Measurements from ENCODE around the gene DDX41.
"Not testable (repeated sequence)": the region's sequence is repeated elsewhere in the genome, so short reads cannot be mapped to it uniquely, and the experiment has no call there.

DDX41 gene

DNA sequence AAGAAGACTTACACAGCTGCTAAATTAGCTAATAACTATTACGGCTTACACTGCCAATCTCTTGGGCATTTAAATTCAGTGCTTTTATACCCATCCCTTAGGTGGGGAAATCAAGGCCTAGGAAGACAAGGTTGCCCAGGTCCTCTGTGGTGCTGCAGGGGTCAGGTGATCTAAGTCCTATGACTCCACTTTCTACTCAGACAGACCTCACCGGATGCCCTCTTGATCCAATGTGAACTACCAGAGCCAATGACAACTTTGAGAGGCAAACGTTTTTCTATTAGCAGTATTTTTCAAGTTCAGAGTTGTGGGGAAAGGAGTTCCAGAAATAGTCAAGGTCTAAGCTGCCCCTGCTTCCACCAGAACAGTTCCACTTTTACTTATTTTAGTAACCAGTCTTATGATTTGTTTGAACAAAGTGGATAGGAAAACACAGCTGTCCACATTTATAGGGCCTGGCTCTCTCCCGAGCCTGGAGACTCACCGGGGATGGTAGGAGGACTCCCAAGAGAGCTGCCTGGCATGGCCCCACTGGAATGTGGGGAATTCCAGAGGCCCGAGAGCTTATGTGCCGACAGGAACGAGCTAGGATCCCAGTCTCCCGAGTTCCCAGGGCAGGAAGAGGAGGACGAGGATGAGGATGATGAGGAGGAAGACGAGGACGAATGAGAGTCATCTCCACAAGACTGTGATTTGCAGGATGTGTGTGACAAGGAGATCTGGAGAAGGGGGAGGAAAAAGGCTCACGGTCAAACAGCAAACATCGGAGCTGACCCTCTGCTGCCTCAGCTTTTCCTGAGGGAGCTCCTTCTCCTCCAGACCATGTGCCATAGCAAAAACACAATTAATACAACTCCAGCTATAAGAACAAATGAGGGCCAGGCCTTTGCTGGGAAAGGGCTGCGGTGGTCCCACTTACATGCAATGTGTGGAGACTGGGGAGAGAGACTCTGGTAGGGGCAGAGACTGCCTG, 20.9 kb upstream of the DDX41 start:
- no peak for DNase-seq

DNA sequence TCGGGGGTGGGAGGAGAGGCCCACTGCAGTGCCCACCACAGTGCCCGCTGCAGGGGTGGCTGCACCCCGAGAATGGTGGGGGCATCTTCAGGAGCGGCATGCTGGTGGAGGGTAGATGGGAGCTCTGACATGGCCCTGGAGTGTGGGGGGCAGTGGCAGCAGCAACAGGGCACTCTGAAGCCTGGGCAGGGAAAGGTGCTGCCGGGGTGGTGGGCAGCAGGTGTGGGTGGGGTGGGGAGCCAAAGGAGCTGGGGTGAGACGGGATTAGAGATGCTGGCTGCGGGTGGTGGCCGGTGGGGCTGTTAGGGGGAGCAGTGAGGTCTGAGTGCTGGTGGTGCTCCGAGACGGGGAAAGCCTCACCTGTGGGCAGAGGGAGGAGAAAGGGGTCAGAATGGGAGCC, 19.6 kb upstream of the DDX41 start:
- DNase-seq, result no peak

DNA sequence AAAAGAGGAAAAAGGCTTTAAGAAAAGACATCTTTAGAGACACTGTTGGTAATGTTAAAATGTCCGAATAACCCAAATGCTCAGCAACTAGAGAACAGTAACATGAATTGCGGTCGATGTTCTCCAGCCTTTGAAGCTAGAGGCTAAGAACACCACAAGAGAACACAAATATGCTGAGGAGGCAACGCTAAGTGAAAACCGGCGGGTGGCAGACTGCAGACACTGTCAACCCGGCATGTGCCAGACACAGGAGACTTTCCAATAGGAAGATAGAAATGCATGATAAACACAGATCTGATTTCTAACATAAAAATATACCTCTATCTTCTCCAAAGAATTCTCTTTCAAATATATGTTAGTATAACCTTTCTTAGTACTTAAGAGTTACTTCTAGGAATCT, 18.4 kb upstream of the DDX41 start:
- DNase-seq, result no peak

DNA sequence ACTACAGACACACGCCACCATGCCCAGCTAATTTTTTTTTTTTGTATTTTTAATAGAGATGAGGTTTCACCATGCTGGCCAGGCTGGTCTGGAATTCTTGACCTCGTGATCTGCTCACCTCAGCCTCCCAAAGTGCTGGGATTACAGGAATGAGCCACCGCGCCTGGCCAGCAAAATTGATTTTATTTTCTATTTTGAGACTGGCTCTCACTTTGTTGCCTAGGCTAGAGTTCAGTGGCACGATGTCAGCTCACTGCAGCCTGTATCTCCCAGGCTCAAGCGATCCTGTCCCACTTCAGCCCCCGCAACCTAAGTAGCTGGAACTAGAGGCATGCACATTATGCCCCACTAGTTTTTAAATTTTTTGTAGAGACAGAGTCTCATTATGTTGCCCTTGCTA, 17.7 kb upstream of the DDX41 start:
- DNase-seq, result not testable (repeated sequence)

DNA sequence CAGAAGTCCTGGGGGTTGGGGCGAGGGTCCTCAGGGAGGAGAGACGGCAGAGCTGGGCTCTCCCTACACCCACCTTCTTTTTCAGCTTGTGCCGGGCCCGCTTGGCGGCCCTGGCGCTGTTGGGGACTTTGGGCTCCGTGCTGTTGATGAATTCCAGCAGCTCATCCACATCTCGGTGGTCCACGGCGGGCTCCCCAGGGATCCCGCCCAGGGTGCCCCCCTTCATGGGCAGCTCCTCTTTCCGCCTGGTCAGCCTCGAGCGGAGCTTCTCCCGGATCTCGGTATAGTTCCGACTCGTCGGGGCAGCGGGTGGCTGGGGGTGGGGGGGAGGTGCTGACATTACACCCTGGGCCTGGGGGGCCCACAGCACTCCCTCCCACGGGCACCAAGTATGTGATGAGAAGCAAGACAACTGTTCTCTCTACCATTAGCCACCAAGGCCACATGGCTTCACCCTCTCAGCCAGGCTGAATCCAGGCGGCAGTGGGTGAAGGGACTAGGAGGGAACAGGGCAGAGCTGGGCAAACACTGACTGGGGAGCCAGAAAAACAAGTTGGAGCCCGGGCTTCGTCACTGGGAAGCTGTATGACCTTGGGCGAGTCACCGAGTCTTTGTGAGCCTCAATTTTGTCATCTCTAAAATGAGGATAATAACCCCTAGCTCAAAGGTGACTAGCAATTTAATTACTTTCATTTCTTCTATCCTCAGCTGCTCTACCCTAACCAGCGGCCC, 14.6 kb upstream of the DDX41 start:
- DNase-seq, result no peak

DNA sequence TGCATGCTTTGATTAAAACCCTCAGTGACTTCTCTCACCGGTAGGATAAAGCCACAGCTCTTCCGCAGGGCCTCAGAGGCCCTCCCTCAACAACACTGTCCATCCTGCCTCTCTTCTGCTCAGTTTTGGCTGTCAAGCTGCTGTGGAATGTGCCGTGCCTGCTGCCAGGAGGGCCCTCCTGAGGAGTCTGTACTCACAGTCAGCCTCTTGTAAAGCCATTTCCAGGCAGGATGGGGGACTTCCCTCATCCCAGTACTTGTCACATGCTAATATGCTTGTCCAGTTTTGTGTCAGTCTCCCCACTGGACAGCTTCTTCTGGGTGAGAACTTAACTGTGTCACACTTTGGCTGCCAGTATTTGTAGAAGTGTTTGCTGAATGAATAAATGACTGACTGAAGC, 13.9 kb upstream of the DDX41 start:
- no peak for DNase-seq

DNA sequence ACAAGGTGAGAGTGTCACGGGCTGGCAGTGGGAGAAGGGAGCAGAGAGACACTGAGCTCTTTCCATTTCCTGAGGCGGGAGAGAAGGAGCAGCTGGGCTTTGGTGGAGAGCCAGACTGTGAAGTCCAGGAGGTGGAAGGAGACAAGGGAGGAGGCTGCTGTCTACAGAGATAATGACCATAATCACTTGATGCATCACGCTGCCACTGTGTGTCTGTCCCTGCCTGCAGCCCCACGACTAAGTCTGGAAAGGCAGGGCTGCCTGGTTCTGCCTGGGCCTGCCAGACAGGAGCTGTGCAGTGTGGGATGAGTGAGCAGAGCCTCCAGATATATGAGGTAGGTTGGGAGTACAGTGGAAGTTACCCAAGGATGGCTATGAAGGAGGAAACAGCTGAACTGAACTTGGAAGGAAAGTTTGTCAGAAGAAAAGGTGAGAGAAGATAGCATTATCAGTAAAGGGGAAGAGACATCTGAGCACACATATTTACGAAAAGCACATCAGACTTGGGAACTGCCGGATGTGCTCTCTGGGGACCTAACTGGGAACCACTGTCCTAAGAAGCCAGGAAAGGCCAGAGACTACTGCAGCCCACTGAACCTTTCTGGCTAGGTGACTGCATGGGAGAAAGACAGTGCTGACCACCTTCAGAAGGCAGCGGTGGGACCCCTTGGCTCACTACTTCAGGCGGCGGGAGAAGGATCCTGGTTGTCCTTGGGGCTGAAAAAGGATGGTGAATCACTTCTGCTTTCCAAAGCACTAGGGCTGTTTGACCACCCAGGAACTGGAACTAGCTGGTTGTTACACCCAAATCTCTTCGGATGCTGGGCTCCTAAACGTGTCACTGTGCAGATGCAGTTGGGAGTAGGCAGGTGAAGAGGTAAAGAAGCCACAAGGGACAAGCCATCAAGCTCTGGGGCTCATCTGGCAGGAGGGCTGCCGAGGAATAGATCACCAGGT, 12.8 kb upstream of the DDX41 start:
- DNase-seq, result no peak

DNA sequence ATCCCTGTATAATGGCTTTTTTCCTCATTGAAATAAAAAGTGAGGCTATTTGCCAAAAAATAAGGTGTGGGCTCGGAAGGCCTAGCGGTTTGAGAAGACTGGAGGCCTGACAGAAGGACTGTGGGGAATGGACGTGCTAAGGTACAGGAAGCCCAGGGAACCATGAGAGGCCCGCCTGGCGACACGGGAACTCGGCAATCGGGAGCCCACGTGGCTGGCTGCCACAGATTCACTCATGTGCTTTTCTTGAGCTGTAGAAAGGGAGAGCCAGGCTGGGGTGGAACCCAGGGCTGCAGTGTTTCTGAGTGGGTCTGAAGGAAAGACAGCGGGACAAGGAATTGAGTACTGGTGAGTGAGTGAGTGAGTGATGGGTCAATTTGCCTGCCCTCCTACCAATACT, 11.9 kb upstream of the DDX41 start:
- no peak for DNase-seq

DNA sequence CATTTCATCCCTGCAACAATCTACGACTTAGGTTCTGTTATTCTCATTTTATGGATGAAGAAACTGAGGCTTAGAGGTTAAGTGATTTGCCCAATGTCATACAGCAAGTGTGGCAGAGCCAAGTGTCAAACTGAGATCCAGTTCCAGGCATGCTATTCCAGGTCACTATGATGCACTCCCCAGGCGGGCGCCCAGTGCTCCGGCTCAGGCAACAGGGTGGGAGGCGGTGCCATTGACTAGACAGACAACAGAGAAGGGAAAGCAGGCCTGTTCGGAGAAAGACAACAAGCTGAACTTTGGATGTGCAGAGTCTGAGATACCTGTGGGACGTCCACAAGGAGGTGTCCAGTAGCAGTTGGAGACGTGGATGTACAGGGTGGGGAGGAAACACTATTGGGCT, 10.8 kb upstream of the DDX41 start:
- no peak for DNase-seq

DNA sequence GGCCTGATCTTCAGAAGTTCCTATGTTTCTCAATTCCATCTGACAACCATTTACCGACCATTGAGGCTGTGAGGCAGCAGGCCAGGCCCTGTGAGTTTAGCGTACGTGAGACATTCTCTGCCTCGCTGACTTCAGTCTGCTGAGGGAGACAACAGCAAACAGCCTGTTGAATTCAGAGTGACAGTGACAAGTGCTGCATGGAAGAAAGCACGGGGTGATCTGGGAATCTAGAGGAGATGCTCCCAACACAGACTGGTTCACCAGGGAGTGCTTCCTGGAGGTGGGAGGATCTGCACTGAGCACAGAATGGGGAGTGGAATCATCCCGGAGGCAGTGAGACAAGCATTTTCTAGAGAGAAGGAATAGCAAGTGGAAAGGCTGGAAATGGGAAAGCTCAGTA, 10.0 kb upstream of the DDX41 start:
- DNase-seq, result no peak

DNA sequence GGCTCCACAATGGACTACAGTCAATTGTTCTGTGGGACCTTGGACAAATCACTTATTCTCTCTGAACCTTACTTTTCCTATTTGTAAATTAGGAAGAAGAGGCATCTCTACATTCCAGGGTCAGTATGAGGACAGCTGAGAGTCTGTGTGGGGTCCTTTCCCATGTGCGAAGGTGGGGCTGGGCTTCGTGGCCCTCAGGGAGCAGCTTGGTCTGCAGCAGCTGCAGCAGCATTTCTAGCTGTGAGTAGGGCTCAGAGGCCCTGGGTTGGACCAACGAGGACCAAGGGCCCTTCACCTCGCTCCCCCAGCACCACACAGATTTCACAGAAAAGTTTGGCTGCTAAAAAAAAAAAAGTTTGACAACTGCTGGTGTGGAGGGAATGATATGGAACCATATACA, 9.4 kb upstream of the DDX41 start:
- DNase-seq, result no peak

DNA sequence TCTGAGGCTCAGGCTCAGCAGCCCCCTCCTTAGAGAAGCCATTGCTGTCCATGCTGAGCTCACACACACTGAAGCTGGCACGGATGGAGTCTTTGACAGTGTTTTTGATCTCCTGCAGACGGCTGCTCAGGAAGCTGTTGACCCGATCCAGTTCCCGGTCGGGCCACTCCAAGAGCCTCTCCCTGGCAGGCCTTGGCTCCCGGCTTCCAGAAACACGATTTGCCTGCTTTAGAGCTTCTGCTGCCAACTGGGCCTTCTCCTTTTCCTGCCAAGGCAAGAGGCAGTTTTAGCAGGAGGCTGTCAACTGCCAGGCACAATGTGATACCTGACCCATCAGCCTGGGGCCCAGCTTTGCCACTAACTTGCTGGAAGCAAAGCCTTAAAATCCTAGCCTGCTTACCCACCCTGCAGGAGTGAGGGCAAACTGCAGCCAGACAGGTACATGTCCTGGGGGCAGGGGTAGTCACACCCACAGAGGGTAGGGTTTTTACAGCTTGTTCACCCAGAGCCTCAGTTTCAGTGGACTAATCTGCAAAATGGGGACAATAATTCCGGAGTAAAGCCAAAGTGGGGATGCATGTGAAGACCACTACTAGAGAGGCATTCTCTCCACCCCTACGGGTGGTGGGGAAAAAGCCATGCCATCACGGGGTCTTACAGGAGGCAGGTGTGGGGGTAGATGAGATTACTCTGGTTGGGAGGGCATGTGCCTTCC, 8.3 kb upstream of the DDX41 start:
- no peak for DNase-seq

DNA sequence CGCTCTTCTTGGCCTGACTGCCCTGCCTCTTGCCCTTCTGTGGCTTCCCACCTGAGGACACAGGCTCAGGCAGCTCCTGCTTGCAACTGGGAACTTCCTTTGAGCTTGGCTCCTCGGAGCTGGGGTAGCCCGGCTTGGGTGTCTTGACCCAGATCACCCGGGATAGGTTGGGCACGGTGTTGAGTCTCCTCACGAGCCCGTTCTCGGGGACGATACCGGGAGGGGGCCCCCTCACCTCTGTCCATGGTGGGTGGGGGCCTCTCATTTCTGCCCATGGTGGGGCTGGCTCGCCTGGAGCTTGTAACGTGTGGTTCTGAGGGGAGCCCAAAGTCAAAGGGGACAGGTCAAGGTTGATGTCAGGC, 7.8 kb upstream of the DDX41 start:
- DNase-seq, result no peak

DNA sequence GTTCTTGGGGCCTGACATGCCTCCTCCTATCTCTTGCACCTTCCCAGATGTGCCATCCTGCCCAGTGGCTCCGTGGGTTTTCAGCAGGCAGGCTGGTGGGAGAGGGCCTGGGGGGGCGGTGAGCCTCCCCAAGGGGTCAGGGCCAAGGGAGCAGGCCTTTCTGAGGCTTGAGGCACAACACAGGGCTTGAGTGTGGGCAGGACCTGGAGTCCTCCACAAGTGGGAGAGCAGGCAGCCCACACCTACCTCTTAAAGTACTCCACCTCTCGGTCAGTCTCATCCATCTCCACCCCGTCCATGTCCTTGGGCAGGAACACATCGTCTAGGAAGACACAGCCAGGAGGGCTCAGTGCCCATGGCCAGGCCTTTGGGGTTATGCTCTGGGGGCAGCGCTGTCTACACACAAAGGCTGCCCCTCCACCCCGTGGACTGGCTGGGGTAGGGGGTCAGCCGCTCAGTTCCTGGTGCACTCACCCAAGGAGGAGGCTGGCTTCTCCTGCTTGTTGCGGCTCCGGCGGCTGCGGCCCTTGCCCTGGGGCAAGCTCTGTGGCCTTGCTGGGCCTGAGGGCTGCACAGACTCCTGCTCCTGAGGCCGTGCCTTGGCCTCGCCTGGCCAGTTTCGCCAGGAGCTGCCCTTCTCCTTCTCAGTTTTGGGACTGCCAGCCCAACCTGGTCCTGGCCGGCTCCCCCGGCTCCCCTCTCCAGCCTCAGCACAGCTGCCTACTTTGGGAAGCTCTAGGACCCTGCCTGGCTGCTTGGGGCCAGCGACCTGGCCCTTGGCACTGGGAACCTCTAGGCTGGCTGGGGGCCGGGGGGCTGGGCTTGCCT, 7.2 kb upstream of the DDX41 start:
- no peak for DNase-seq

DNA sequence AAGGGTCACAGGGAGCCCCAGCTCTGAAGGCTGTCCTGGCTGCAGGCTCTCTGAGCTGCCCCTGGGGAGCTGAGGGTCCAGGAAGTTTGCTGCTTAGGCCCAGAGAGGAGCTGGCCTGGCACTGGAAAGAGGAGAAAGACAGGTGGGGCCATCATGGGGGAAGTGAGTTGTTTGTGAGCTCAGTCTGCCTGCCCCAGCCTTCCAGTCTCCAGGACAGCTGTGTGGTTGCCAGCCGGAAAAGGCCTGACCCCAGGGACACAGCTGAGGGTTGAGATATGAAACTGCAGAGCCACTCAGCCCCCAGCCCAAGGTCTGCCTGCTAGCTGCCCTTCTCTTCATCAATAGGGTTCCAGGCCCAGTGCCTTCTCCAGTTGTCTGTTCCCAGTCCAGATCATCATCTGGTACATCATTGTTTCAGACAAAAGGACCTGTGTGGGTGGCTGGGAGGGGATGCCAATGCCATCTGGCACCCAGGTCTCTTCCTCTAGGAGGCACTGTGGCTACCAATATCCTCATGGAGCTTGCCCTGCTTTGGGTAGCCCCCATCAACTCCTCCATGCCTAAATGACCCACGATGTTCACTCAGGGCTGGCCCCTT, 4.3 kb upstream of the DDX41 start:
- no peak for DNase-seq

DNA sequence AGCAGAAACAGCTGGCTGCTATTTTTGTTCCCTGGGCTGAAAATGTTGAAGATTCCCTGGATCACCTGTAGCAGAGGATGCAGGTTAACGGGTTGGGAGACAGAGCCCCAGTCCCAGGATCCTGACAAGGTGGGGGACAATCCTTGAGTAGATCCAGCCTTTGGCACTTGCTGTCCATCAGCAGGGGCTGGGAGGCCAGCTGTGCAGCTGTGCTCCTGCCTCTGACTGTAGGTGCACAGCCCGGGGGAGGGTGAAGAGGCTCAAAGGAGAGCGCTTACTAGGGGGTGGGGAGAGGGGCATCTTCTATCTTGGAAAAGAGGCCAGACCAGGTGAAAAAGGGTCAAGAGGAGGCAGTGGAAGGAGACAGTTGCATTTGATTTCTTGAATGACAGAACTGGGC, 3.5 kb upstream of the DDX41 start:
- DNase-seq, result no peak

DNA sequence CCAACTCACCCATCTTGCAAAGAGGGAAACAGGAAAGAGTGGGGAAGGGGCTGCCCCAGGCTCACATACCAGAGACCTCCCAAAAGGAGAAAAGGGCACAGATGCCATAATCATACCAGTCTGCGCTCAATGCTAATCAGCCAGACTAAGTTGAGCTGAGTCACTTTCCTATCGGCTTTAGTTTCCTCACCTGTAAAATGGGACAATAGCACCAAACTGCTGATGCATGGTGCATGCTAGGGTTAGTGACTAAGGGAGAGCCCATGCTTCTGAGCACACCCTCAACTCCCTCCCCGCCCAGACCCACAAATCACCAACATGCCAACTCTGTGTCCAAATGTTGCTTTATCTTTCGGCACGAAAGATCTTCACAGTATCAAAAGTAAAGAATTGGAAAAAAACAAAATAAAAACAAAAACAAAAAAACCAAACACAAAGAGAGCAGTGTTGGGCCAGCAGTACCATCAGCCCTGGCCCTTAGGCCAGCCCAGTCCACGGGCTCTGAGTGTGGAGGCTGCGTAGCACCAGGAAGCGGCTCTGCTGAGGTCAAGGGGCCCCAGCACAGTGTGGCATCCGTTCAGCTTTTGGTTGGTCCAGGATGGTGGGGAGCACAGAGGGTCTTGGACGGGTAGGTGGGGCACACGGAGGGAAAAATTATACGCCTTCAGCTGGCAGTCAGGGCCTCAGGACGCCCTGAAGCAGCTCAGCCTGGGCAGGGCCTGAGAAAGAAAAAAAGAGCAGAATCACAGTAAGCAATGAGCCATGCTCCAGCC, 2.9 kb upstream of the DDX41 start:
- DNase-seq, result no peak

DNA sequence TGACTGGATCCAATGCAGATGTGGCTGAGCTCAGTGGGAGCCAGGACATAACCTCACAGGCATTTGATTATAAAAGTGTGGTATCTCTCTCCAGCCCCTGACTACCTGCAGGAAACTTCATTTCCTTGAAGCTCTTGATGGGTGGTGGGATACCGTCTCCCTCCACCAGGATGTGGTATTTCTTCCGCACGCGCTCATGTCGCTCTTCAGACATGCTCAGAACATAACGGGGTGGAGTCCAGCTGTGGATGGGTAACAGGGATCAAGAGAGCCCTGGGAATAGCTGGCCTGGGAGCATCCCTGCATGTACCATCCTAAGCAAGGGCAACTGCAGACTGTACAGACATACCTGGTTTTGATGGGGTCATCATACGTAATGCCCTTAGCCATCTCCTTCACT, 1.2 kb downstream of the DDX41 start:
- no peak for DNase-seq

DNA sequence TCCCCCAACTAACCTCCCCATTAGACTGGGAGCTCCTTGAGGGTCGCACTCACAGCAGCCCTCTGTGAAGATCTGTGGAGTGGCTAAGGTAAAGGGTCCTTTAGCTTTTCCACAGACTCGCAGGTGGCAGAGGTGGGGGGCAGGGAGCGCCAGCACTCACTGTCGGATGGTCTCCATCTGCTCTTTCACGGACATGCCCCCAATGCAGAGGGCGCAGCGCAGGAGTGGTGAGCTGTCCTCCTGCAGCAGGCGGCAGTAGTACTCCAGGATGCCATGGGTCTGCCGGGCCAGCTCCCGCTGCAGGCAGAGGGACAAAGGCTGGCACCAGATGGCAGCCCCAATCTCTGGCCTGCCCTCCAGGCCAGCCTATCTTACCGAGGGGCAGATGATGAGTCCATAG, 2.2 kb downstream of the DDX41 start:
- no peak for DNase-seq

DNA sequence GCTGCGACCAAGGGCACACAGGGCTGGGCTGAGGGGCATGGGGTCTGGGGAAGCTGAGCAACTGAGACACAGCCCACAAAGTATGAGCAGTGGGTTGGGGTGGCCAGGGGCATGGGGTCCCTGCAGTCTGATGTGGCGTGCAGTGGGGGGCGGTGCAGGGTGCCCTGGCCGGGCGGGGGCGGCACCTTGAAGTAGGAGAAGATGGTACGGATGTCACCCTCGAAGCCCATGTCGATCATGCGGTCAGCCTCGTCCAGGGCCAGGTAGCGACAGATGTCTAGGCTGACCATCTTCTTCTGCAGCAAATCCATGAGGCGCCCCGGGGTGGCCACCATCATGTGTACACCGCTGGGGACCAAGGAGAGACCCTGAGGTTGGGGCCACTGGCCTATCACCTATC, 3.3 kb downstream of the DDX41 start:
- no peak for DNase-seq

Measured in stimulated activated CD8-positive, alpha-beta memory T cell treated with anti-CD3 and anti-CD28 coated beads, Interleukin-4, amount 100 ng/mL, for 48 hours (primary cell).